ENCODE measurements around the gene LARP1B. TPM values are rescaled to one million over a fixed set of nuclear protein-coding genes. Genes with fewer than 3 reads are reported as not detected.
"Not testable (repeated sequence)": the region's sequence is repeated elsewhere in the genome, so short reads cannot be mapped to it uniquely, and the experiment has no call there.

LARP1B gene
- total RNA-seq, 1 donor from 2014 or later, result 9.6 TPM

- Mint-ChIP-seq H3K36me3 (ENCODE audit: low read depth, unreplicated experiment) (peaks cover 20% of the 10 kb centered on the region), H3K27me3 (ENCODE audit: unreplicated experiment) (peaks cover 3% of the 10 kb centered on the region), H3K4me3 (ENCODE audit: unreplicated experiment) (no peak overlapping the region), H3K4me1 (ENCODE audit: unreplicated experiment) (no peaks in the 10 kb centered on the region), H3K27ac (ENCODE audit: unreplicated experiment) (no peak overlapping the region), H3K9me3 (ENCODE audit: unreplicated experiment) (peaks cover 5% of the 10 kb centered on the region)
- TF ChIP-seq, protein P1, sequence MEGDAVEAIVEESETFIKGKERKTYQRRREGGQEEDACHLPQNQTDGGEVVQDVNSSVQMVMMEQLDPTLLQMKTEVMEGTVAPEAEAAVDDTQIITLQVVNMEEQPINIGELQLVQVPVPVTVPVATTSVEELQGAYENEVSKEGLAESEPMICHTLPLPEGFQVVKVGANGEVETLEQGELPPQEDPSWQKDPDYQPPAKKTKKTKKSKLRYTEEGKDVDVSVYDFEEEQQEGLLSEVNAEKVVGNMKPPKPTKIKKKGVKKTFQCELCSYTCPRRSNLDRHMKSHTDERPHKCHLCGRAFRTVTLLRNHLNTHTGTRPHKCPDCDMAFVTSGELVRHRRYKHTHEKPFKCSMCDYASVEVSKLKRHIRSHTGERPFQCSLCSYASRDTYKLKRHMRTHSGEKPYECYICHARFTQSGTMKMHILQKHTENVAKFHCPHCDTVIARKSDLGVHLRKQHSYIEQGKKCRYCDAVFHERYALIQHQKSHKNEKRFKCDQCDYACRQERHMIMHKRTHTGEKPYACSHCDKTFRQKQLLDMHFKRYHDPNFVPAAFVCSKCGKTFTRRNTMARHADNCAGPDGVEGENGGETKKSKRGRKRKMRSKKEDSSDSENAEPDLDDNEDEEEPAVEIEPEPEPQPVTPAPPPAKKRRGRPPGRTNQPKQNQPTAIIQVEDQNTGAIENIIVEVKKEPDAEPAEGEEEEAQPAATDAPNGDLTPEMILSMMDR (IDR thresholded peaks at IDR 0.05; ENCODE audit: unreplicated experiment), result no peak
- DNase-seq (ENCODE audit: low spot score), result no peak
Observed at GRCh38 chr4:128241019-128241418, 179.9 kb downstream of the LARP1B start.

DNA sequence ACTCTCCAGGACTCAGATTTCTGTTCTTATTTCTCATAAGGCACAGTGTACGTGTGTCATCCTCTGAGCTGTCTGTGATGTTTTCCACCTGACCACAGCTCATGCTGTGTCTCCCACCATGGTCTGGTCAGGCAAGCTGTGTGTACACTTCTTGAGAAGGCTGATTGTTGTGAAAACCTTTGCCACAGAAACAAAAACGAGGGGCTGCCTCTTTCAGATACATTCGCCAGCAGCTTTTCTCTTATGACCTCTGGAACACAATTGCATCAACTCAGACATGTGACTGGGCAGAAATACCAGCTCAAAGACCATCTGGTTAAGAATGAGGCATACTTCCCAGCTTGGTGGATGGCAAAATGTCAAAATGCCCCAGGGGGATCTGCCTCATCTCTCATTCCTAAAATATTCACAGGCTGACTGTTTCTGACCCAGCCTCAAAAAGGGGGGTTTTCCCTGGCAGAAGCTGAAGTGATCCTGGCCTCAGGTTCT is 180.4 kb downstream of the LARP1B start:
- DNase-seq (ENCODE audit: low spot score), result no peak
- TF ChIP-seq, protein P1 (IDR thresholded peaks at IDR 0.05; ENCODE audit: unreplicated experiment), result no peak
- no peak overlapping the region for H3K4me3 Mint-ChIP-seq (ENCODE audit: unreplicated experiment)
- no peaks in the 10 kb centered on the region for H3K4me1 Mint-ChIP-seq (ENCODE audit: unreplicated experiment)
- H3K27ac Mint-ChIP-seq (ENCODE audit: unreplicated experiment), result no peak overlapping the region
- H3K9me3 Mint-ChIP-seq (ENCODE audit: unreplicated experiment), result peaks cover 5% of the 10 kb centered on the region
- peaks cover 20% of the 10 kb centered on the region for H3K36me3 Mint-ChIP-seq (ENCODE audit: low read depth, unreplicated experiment)
- peaks cover 3% of the 10 kb centered on the region for H3K27me3 Mint-ChIP-seq (ENCODE audit: unreplicated experiment)

GRCh38 chr4:128241981-128242380 is 180.9 kb downstream of the LARP1B start:
- H3K27me3 Mint-ChIP-seq (ENCODE audit: unreplicated experiment), result peaks cover 3% of the 10 kb centered on the region
- H3K9me3 Mint-ChIP-seq (ENCODE audit: unreplicated experiment), result peaks cover 5% of the 10 kb centered on the region
- no peaks in the 10 kb centered on the region for H3K4me1 Mint-ChIP-seq (ENCODE audit: unreplicated experiment)
- no peak for DNase-seq (ENCODE audit: low spot score)
- peaks cover 23% of the 10 kb centered on the region for H3K36me3 Mint-ChIP-seq (ENCODE audit: low read depth, unreplicated experiment)
- peak overlapping the region; percentile 13 for H3K4me3 Mint-ChIP-seq (ENCODE audit: unreplicated experiment)
- no peak overlapping the region for H3K27ac Mint-ChIP-seq (ENCODE audit: unreplicated experiment)
- TF ChIP-seq, protein P1 (IDR thresholded peaks at IDR 0.05; ENCODE audit: unreplicated experiment), result no peak

DNA sequence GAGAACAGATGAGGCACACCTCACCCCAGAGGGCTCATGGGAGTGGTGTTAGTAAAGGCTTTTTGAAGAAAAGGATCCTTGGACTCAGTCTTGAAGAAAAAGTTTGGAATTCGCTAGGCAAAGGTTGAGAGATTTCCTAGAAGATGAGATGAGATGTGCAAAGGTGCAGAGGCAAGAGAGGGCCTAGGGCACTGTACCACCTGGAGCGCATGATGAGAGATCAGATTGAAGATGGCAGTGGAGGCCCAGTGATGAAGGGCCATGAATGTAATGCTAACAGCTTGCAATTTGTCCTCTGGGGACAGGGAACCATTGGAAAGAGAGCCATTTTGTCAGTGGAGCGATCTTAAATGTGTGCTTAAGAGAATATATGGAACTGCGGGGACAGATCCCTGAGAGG is 181.5 kb downstream of the LARP1B start:
- Mint-ChIP-seq H3K27ac (ENCODE audit: unreplicated experiment) (no peak overlapping the region), H3K4me1 (ENCODE audit: unreplicated experiment) (no peaks in the 10 kb centered on the region), H3K4me3 (ENCODE audit: unreplicated experiment) (peak overlapping the region; percentile 13), H3K9me3 (ENCODE audit: unreplicated experiment) (peaks cover 5% of the 10 kb centered on the region), H3K36me3 (ENCODE audit: low read depth, unreplicated experiment) (peaks cover 23% of the 10 kb centered on the region), H3K27me3 (ENCODE audit: unreplicated experiment) (peaks cover 3% of the 10 kb centered on the region)
- TF ChIP-seq, protein P1 (IDR thresholded peaks at IDR 0.05; ENCODE audit: unreplicated experiment), result no peak
- DNase-seq (ENCODE audit: low spot score), result no peak

- DNase-seq (ENCODE audit: low spot score), result no peak
- peaks cover 3% of the 10 kb centered on the region for H3K27me3 Mint-ChIP-seq (ENCODE audit: unreplicated experiment)
- H3K36me3 Mint-ChIP-seq (ENCODE audit: low read depth, unreplicated experiment), result peaks cover 23% of the 10 kb centered on the region
- no peak overlapping the region for H3K4me3 Mint-ChIP-seq (ENCODE audit: unreplicated experiment)
- no peaks in the 10 kb centered on the region for H3K4me1 Mint-ChIP-seq (ENCODE audit: unreplicated experiment)
- TF ChIP-seq, protein P1 (IDR thresholded peaks at IDR 0.05; ENCODE audit: unreplicated experiment), result no peak
- peaks cover 5% of the 10 kb centered on the region for H3K9me3 Mint-ChIP-seq (ENCODE audit: unreplicated experiment)
- no peak overlapping the region for H3K27ac Mint-ChIP-seq (ENCODE audit: unreplicated experiment)
Observed at GRCh38 chr4:128244379-128244778, 183.3 kb downstream of the LARP1B start.

DNA sequence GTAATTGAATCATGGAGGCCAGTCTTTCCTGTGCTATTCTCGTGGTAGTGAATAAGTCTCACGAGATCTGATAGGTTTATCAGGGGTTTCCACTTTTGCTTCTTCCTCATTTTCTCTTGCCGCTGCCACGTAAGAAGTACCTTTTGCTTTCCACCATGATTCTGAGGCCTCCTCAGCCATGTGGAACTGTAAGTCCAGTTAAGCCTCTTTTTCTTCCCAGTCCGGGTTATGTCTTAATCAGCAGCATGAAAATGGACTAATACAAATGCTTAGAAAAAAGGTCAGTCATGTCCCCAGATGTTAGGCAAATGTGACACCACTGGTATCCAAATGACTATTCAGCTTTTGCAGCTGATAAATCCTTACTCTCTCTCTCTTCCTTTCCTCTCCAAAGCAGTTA is 184.3 kb downstream of the LARP1B start:
- H3K27ac Mint-ChIP-seq (ENCODE audit: unreplicated experiment); H3K4me1 Mint-ChIP-seq (ENCODE audit: unreplicated experiment); DNase-seq (ENCODE audit: low spot score); H3K4me3 Mint-ChIP-seq (ENCODE audit: unreplicated experiment); H3K27me3 Mint-ChIP-seq (ENCODE audit: unreplicated experiment); H3K9me3 Mint-ChIP-seq (ENCODE audit: unreplicated experiment): not testable (repeated sequence)
- H3K36me3 Mint-ChIP-seq (ENCODE audit: low read depth, unreplicated experiment), result peaks cover 23% of the 10 kb centered on the region
